ENCODE data around the gene BHLHE41.

GRCh38 chr12:26120561-26121274 is 4.1 kb downstream of the BHLHE41 start:
- TF ChIP-seq CTCF (IDR thresholded peaks at IDR 0.05) (no peak), TCF7L2 (IDR thresholded peaks at IDR 0.05; ENCODE audit: low read depth, low read length) (no peak), POLR2AphosphoS5 (IDR thresholded peaks at IDR 0.05; ENCODE audit: low read depth, low read length) (peak; percentile 38; the same call in 1 of the 2 replicates)

Data from Panc1 (cell line).